Prostate gland (tissue), 2 donors: ENCODE results near the gene SLC11A1.

Experiments
- CTCF ChIP-seq, 4 experiments: fragments of 200-600 bp in 2 of 4; fragments of 450-650 bp in 2 of 4; sonication (generic) in 2 of 4; IDR thresholded peaks; 1 replicate in 3 of 4; 2 replicates in 1 of 4; pipeline ENCODE4 v1.5.1; 2016 to 2019; ENCODE audit warnings: antibody characterized with exemption in 4 of 4, mild to moderate bottlenecking in 2 of 4, moderate library complexity in 2 of 4
- POLR2A ChIP-seq: fragments of 450-650 bp; IDR thresholded peaks from one replicate; pipeline ENCODE4 v1.6.1; 2016; ENCODE audit warnings: antibody characterized with exemption, mild to moderate bottlenecking
- POLR2AphosphoS5 ChIP-seq: sonication (generic); formaldehyde crosslinking; IDR thresholded peaks from one replicate; pipeline ENCODE4 v1.6.1; 2017; ENCODE audit warnings: antibody characterized with exemption

GRCh38 chr2:218395456-218395825 is 13.4 kb downstream of the SLC11A1 start:
- TF ChIP-seq CTCF (IDR thresholded peaks at IDR 0.05), result no peak
- no peak for TF ChIP-seq POLR2A
- no peak for TF ChIP-seq POLR2AphosphoS5
